HepG2 (cell line): Measurements from ENCODE around the gene SPACA6. TPM values are rescaled to one million over a fixed set of nuclear protein-coding genes. Genes with fewer than 3 reads are reported as not detected.

ENCODE experiments used
- ATAC-seq: fragments of 200-7000 bp; cut with Tn5 transposase; 3 replicates; pipeline ENCODE4 v1.9.1; 2020; ENCODE audit warnings: mild to moderate bottlenecking, moderate library complexity
- BruUV-seq: library from RNA; stranded (reverse); fragments of 400-500 nt; replicated peaks from 2 replicates; lab custom pipeline; 2021; lab: Mats Ljungman, UMichigan
- CTCF ChIA-PET: fragments of 300-600 bp; formaldehyde crosslinking; extraction: SDS; loops from one replicate; lab custom pipeline; 2021; ENCODE audit warnings: low total read pairs, inconsistent platforms, low intra/inter-chr PET ratio; lab: Yijun Ruan, JAX
- POLR2A ChIA-PET: fragments of 350-600 bp; sonication (Branson Sonifier 250); formaldehyde crosslinking; loops from one replicate; lab custom pipeline; 2020; ENCODE audit warnings: antibody characterized with exemption, inconsistent platforms; lab: Yijun Ruan, JAX
- DNase-seq: peaks from one replicate; pipeline ENCODE4 v3.0.0-alpha.2; 2015; ENCODE audit warnings: low spot score
- FAIRE-seq: peaks from 3 replicates; lab custom pipeline; 2011; peaks lifted over from hg19 to GRCh38; lab: Jason Lieb, UNC
- H2AFZ ChIP-seq: one replicate; pipeline ENCODE4 v1.6.1; 2011; ENCODE audit warnings: low read length, inconsistent platforms
- H3K27ac ChIP-seq: fragments of 300-600 bp; 3 replicates; pipeline ENCODE4 v1.8.0; 2011; ENCODE audit warnings: mixed run types, mild to moderate bottlenecking, mixed read lengths, low read length, inconsistent platforms; ENCODE audit not compliant: insufficient read depth; ENCODE audit errors: extremely low read length
- H3K27me3 ChIP-seq, 2 experiments: fragments of 200-600 bp in 1 of 2; 2 replicates in 1 of 2; 3 replicates in 1 of 2; pipeline versions ENCODE4 v1.6.0 to v1.8.0; 2011; ENCODE audit warnings: low read length in 2 of 2, mild to moderate bottlenecking in 2 of 2, moderate library complexity in 2 of 2, inconsistent platforms in 1 of 2; ENCODE audit not compliant: insufficient read depth in 2 of 2, control insufficient read depth in 1 of 2
- H3K36me3 ChIP-seq, 2 experiments: fragments of 200-600 bp in 1 of 2; replicated peaks in 1 of 2; 2 replicates in 1 of 2; 3 replicates in 1 of 2; pipeline versions ENCODE4 v1.5.1 to v1.8.0; 2011; ENCODE audit warnings: low read length in 2 of 2, inconsistent platforms in 1 of 2; ENCODE audit not compliant: insufficient read depth in 2 of 2, control insufficient read depth in 1 of 2
- H3K4me1 ChIP-seq: 2 replicates; pipeline ENCODE4 v1.5.1; 2012; ENCODE audit warnings: low read length, inconsistent platforms; ENCODE audit not compliant: insufficient read depth
- H3K4me2 ChIP-seq: 2 replicates; pipeline ENCODE4 v1.6.0; 2011; ENCODE audit warnings: low read depth, low read length, inconsistent platforms
- H3K4me3 ChIP-seq, 3 experiments: fragments of 200-600 bp in 1 of 3; sonication (generic), shearing (Covaris generic) in 1 of 3; replicated peaks in 1 of 3; 2 replicates each; pipeline ENCODE4 v1.5.1; 2011 to 2016; ENCODE audit warnings: low read length in 3 of 3, inconsistent platforms in 2 of 3, low read depth in 2 of 3, mild to moderate bottlenecking in 2 of 3, control low read depth in 1 of 3, mixed read lengths in 1 of 3; ENCODE audit not compliant: insufficient read depth in 1 of 3
- H3K79me2 ChIP-seq: one replicate; pipeline ENCODE4 v1.6.1; 2011; ENCODE audit warnings: low read length, inconsistent platforms; ENCODE audit not compliant: insufficient read depth
- H3K9ac ChIP-seq: 2 replicates; pipeline ENCODE4 v1.6.0; 2011; ENCODE audit warnings: mild to moderate bottlenecking, low read depth, low read length, inconsistent platforms; ENCODE audit not compliant: insufficient read depth
- H3K9me3 ChIP-seq: 2 replicates; pipeline ENCODE4 v1.5.1; 2012; ENCODE audit warnings: mild to moderate bottlenecking, low read length
- H4K20me1 ChIP-seq: 2 replicates; pipeline ENCODE4 v1.6.0; 2011; ENCODE audit warnings: inconsistent platforms, mild to moderate bottlenecking, low read length, moderate library complexity; ENCODE audit not compliant: insufficient read depth
- CHD4 ChIP-seq: fragments of 200-600 bp; sonication (generic); IDR thresholded peaks from 2 replicates; pipeline ENCODE4 v1.7.0; 2017; ENCODE audit warnings: mild to moderate bottlenecking, low read length, borderline replicate concordance
- DMAP1 ChIP-seq: IDR thresholded peaks from 2 replicates; pipeline ENCODE4 v1.6.1; 2016
- KAT2B ChIP-seq: fragments of 150-350 bp; IDR thresholded peaks from 2 replicates; pipeline ENCODE4 v1.6.1; 2014; ENCODE audit warnings: low read depth, low read length, borderline replicate concordance
- KDM5A ChIP-seq: fragments of 200-600 bp; sonication (generic); IDR thresholded peaks from 2 replicates; pipeline ENCODE4 v1.7.0; 2018; ENCODE audit warnings: antibody characterized with exemption, mild to moderate bottlenecking, low read length, borderline replicate concordance
- MZF1 ChIP-seq: sonication (generic); formaldehyde crosslinking; IDR thresholded peaks from 2 replicates; pipeline ENCODE4 v1.8.1; 2023; ENCODE audit warnings: mild to moderate bottlenecking, missing genetic modification reagents, borderline replicate concordance
- NFIB ChIP-seq: sonication (generic); formaldehyde crosslinking; IDR thresholded peaks from 2 replicates; pipeline ENCODE4 v1.9.0; 2021; ENCODE audit warnings: missing genetic modification reagents, mild to moderate bottlenecking, borderline replicate concordance
- NKX3-1 ChIP-seq: sonication (generic); formaldehyde crosslinking; IDR thresholded peaks from 2 replicates; pipeline ENCODE4 v1.5.0; 2020; ENCODE audit warnings: missing genetic modification reagents
- POLR2AphosphoS5 ChIP-seq: IDR thresholded peaks from 2 replicates; pipeline ENCODE4 v1.6.1; 2012; ENCODE audit warnings: low read depth, low read length
- SMARCC2 ChIP-seq: fragments of 450-650 bp; IDR thresholded peaks from 2 replicates; pipeline ENCODE4 v1.6.1; 2017; ENCODE audit warnings: antibody characterized with exemption, mild to moderate bottlenecking
- SMC3 ChIP-seq: IDR thresholded peaks from 2 replicates; pipeline ENCODE4 v1.6.1; 2011; ENCODE audit warnings: low read length, improper control_type of control experiment
- SRY ChIP-seq: sonication (generic); formaldehyde crosslinking; IDR thresholded peaks from 2 replicates; pipeline ENCODE4 v1.8.0; 2022; ENCODE audit warnings: mild to moderate bottlenecking, missing genetic modification reagents
- ZNF17 ChIP-seq: sonication (generic); formaldehyde crosslinking; IDR thresholded peaks from 2 replicates; pipeline ENCODE4 v1.5.0; 2020; ENCODE audit warnings: mild to moderate bottlenecking, missing genetic modification reagents
- ZNF451 ChIP-seq: sonication (generic); formaldehyde crosslinking; IDR thresholded peaks from 2 replicates; pipeline ENCODE4 v1.5.0; 2020; ENCODE audit warnings: mild to moderate bottlenecking, missing genetic modification reagents
- ZNF773 ChIP-seq: sonication (generic); formaldehyde crosslinking; IDR thresholded peaks from 2 replicates; pipeline ENCODE4 v1.4.0; 2020; ENCODE audit warnings: missing genetic modification reagents, borderline replicate concordance
- ZNF780A ChIP-seq: sonication (generic); formaldehyde crosslinking; IDR thresholded peaks from 2 replicates; pipeline ENCODE4 v1.8.0; 2022; ENCODE audit warnings: mild to moderate bottlenecking, missing genetic modification reagents, moderate library complexity
- WGBS: methylation state at CpG from one replicate; pipeline ENCODE4 v1.1.6; 2017; ENCODE audit warnings: low lambda C conversion rate; 5-methylcytosine and 5-hydroxymethylcytosine counted together
- in situ Hi-C: cut with HindIII; loops from 2 replicates; pipeline ENCODE4 v1.10.0; 2017; ENCODE audit warnings: low pct_unique_long_range_greater_than_20kb; ENCODE audit not compliant: extremely low pct_ligation_motif_present
- intact Hi-C: fragments of 100-400 bp; cut with micrococcal nuclease; formaldehyde crosslinking; loops from one replicate; pipeline ENCODE4 v1.10.0; 2022; ENCODE audit not compliant: unreplicated experiment
- polyA plus RNA-seq, 8 experiments: library from polyadenylated mRNA; depleted of rRNA in 3 of 8; stranded (reverse) in 7 of 8; unstranded in 1 of 8; fragments of >200 nt; fragmentation: Illumina TruSeq in 4 of 8; extraction: Trizol in 4 of 8; gene quantifications; 2 replicates each; pipeline versions ENCODE4 v1.2.1 to v1.2.3, GENCODE V29; 2011 to 2016; ENCODE audit warnings: low read depth in 4 of 8, missing spikeins in 1 of 8, mixed read lengths in 1 of 8; ENCODE audit not compliant: insufficient read depth in 1 of 8
- total RNA-seq, 5 experiments: library from RNA; depleted of rRNA; stranded (reverse); fragments of >200 nt; fragmentation: Illumina TruSeq; extraction: Trizol; gene quantifications; 2 replicates each; pipeline ENCODE4 v1.2.3, GENCODE V29; 2016; ENCODE audit warnings: low read depth in 1 of 5
- TF ChIP-seq, protein P1 (sequence below): sonication (generic); formaldehyde crosslinking; IDR thresholded peaks from 2 replicates; pipeline ENCODE4 v1.5.0; 2020; ENCODE audit warnings: missing genetic modification reagents
- TF ChIP-seq, protein P2 (sequence below): IDR thresholded peaks from 2 replicates; pipeline ENCODE4 v1.4.0; 2020; ENCODE audit warnings: mild to moderate bottlenecking, missing genetic modification reagents
- TF ChIP-seq, protein P3 (sequence below): sonication (generic); formaldehyde crosslinking; IDR thresholded peaks from 2 replicates; pipeline ENCODE4 v1.5.0; 2020; ENCODE audit warnings: missing genetic modification reagents, mild to moderate bottlenecking, borderline replicate concordance

SPACA6 gene
- total and polyA plus RNA-seq, 2 of the 13 experiments (the other 11 are each of a cell fraction or from before 2014, with no cell fraction given): 1.4 to 2.2 TPM

DNA sequence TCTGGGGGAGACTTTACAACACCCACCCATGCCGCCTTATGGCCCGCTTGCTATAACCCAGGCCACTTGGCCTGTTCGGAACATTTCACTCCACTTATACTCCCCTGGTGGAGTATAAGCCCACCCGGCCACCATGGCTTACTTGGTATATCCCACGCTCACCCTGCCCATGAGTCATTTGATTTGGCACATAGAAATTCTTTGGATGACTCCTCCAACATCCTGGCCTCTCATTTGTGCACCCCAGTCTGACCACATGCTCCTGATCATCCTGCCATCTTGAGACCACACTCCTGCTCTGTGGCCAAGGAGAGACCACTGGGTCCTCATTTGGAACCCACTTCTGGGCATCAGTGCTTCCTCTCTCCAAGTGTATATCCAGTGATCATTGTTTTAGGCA lies 5.2 kb downstream of the SPACA6 start (continued):
- TF ChIP-seq, protein P1, sequence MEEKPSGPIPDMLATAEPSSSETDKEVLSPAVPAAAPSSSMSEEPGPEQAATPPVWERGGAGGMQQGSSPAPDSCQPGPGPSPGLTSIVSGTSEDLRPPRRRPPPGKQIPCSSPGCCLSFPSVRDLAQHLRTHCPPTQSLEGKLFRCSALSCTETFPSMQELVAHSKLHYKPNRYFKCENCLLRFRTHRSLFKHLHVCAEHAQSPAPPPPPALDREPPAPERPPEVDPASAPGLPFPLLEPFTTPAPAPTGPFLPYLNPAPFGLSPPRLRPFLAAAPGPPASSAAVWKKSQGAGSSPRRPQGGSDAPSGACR (CRISPR knock-in tag): no peak
- TF ChIP-seq ZNF451 (no peak), ZNF17 (no peak), MZF1 (CRISPR knock-in tag) (no peak), SMC3 (no peak), KAT2B (no peak), ZNF780A (CRISPR knock-in tag) (no peak)

DNA sequence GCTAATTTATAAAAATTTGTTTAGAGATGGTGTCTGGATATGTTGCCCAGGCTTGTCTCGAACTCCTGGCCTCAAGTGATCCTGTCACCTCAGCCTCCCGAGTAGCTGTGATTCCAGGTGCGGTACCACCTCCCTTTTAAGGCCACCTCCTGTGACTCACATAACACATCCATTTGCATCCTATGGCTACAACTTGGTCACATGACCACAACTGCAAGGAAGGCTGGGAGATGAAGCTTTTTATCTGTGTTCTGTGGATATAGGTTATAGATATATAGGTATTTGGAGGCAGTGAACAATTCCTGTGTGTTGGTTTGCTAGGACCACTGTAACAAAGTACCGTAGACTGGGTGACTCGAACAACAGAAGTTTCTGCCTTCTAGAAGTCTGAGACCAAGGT lies 6.0 kb downstream of the SPACA6 start:
- Histone ChIP-seq H3K4me3 (no peak overlapping the region), H3K27ac (no peak overlapping the region), H3K9me3 (no peaks in the 10 kb centered on the region), H3K36me3 (peaks cover 3 to 4% of the 10 kb centered on the region in 2 experiments; a peak in 1 of 5 replicates), H3K27me3 (no peaks in the 10 kb centered on the region; a peak in 1 of 5 replicates), H3K9ac (no peak overlapping the region), H3K4me2 (no peak overlapping the region), H2AFZ (no peak overlapping the region), H4K20me1 (no peaks in the 10 kb centered on the region), H3K79me2 (no peaks in the 10 kb centered on the region), H3K4me1 (no peaks in the 10 kb centered on the region)
- WGBS: 98% methylated on average over 5 of the region's 5 CpGs
- FAIRE-seq (no peak), DNase-seq (no peak), ATAC-seq (no peak)
- BruUV-seq: no TSS peak
- intact Hi-C loops (no loop called here), in situ Hi-C loops (no loop called here)
- ChIA-PET POLR2A (no interaction called here), CTCF (no interaction called here)
- no peak for TF ChIP-seq SMARCC2
- no peak for TF ChIP-seq POLR2AphosphoS5
- TF ChIP-seq SRY: no peak
- no peak for TF ChIP-seq NKX3-1 (CRISPR knock-in tag)
- TF ChIP-seq, protein P2, sequence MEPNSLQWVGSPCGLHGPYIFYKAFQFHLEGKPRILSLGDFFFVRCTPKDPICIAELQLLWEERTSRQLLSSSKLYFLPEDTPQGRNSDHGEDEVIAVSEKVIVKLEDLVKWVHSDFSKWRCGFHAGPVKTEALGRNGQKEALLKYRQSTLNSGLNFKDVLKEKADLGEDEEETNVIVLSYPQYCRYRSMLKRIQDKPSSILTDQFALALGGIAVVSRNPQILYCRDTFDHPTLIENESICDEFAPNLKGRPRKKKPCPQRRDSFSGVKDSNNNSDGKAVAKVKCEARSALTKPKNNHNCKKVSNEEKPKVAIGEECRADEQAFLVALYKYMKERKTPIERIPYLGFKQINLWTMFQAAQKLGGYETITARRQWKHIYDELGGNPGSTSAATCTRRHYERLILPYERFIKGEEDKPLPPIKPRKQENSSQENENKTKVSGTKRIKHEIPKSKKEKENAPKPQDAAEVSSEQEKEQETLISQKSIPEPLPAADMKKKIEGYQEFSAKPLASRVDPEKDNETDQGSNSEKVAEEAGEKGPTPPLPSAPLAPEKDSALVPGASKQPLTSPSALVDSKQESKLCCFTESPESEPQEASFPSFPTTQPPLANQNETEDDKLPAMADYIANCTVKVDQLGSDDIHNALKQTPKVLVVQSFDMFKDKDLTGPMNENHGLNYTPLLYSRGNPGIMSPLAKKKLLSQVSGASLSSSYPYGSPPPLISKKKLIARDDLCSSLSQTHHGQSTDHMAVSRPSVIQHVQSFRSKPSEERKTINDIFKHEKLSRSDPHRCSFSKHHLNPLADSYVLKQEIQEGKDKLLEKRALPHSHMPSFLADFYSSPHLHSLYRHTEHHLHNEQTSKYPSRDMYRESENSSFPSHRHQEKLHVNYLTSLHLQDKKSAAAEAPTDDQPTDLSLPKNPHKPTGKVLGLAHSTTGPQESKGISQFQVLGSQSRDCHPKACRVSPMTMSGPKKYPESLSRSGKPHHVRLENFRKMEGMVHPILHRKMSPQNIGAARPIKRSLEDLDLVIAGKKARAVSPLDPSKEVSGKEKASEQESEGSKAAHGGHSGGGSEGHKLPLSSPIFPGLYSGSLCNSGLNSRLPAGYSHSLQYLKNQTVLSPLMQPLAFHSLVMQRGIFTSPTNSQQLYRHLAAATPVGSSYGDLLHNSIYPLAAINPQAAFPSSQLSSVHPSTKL (CRISPR knock-in tag): no peak
- TF ChIP-seq DMAP1 (CRISPR knock-in tag): no peak
- TF ChIP-seq ZNF773 (CRISPR knock-in tag): no peak
- TF ChIP-seq, protein P3, sequence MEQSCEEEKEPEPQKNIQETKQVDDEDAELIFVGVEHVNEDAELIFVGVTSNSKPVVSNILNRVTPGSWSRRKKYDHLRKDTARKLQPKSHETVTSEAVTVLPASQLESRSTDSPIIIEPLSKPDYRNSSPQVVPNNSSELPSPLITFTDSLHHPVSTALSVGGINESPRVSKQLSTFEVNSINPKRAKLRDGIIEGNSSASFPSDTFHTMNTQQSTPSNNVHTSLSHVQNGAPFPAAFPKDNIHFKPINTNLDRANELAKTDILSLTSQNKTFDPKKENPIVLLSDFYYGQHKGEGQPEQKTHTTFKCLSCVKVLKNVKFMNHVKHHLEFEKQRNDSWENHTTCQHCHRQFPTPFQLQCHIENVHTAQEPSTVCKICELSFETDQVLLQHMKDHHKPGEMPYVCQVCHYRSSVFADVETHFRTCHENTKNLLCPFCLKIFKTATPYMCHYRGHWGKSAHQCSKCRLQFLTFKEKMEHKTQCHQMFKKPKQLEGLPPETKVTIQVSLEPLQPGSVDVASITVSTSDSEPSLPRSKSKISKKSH: no peak
- TF ChIP-seq NFIB (CRISPR knock-in tag): no peak
- TF ChIP-seq KDM5A: no peak
- TF ChIP-seq CHD4: no peak
